ENCODE results near the gene NKX1-1. TPM values are rescaled to one million over a fixed set of nuclear protein-coding genes. Genes with fewer than 3 reads are reported as not detected.

The NKX1-1 gene
- total and polyA plus RNA-seq, 2 experiments from 2014 or later, result not detected

DNA sequence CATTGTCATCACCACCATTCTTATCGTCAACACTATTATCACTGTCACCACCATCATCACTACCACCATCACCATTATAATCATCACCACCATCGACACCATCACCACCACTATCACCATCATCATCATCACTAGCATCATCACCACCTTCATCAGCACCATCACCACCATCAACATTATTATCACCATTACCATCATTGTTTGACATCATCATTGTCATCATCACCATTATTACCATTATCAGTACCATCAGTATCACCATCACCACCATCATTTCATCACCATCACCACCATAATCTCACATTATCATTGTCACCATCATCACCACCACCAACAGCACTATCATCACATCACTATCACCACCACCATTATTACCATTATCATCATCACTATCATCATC is 47.5 kb upstream of the NKX1-1 start:
- ATAC-seq (no peak), DNase-seq (ENCODE audit: low spot score) (no peak)
- Mint-ChIP-seq H3K27ac (no peak overlapping the region), H3K36me3 (ENCODE audit: low read depth) (peaks cover 16% of the 10 kb centered on the region), H3K4me1 (peaks cover 9% of the 10 kb centered on the region), H3K27me3 (ENCODE audit: insufficient read depth, low read depth, poor library complexity) (peaks cover 5% of the 10 kb centered on the region), H3K4me3 (no peak overlapping the region), H3K9me3 (peaks cover 30% of the 10 kb centered on the region)
- Histone ChIP-seq H3K27me3 (ENCODE audit: insufficient read depth) (no peaks in the 10 kb centered on the region), H3F3A (replicated peaks; ENCODE audit: low read depth) (no peaks in the 10 kb centered on the region), H3K36me3 (ENCODE audit: insufficient read depth) (no peaks in the 10 kb centered on the region), H3K79me2 (replicated peaks; ENCODE audit: insufficient read depth) (no peaks in the 10 kb centered on the region), H3K4me1 (ENCODE audit: insufficient read depth) (peaks cover 13% of the 10 kb centered on the region; the same call in 1 of the 2 replicates), H4K20me1 (replicated peaks; ENCODE audit: insufficient read depth) (no peaks in the 10 kb centered on the region), H3K27ac (ENCODE audit: low read depth) (no peak overlapping the region), H3K4me2 (no peak overlapping the region), H3K9me2 (ENCODE audit: insufficient read depth) (peaks cover 26% of the 10 kb centered on the region), H2AFZ (no peak overlapping the region), H3K4me3 (no peak overlapping the region)
- TF ChIP-seq ZNF462 (CRISPR knock-in tag; IDR thresholded peaks at IDR 0.05) (no peak), ZNF114 (CRISPR knock-in tag; IDR thresholded peaks at IDR 0.05) (no peak), ZNF331 (CRISPR knock-in tag; IDR thresholded peaks at IDR 0.05; ENCODE audit: low read depth) (no peak), CTCF (conservative IDR thresholded peaks at IDR 0.05; ENCODE audit: low read depth in 2 of 2) (no peak), POLR2AphosphoS5 (IDR thresholded peaks at IDR 0.05; ENCODE audit: low read depth) (no peak), CREB1 (CRISPR knock-in tag; IDR thresholded peaks at IDR 0.05; ENCODE audit: low read depth) (no peak), STAT1 (IDR thresholded peaks at IDR 0.05; ENCODE audit: unreplicated experiment) (no peak), ETS1 (IDR thresholded peaks at IDR 0.05) (no peak), NANOG (IDR thresholded peaks at IDR 0.05; ENCODE audit: borderline replicate concordance) (no peak), EZH2 (IDR thresholded peaks at IDR 0.05; ENCODE audit: low read depth, unreplicated experiment) (no peak), EZH2phosphoT487 (IDR thresholded peaks at IDR 0.05; ENCODE audit: unreplicated experiment) (no peak)
- TF ChIP-seq, protein P1, sequence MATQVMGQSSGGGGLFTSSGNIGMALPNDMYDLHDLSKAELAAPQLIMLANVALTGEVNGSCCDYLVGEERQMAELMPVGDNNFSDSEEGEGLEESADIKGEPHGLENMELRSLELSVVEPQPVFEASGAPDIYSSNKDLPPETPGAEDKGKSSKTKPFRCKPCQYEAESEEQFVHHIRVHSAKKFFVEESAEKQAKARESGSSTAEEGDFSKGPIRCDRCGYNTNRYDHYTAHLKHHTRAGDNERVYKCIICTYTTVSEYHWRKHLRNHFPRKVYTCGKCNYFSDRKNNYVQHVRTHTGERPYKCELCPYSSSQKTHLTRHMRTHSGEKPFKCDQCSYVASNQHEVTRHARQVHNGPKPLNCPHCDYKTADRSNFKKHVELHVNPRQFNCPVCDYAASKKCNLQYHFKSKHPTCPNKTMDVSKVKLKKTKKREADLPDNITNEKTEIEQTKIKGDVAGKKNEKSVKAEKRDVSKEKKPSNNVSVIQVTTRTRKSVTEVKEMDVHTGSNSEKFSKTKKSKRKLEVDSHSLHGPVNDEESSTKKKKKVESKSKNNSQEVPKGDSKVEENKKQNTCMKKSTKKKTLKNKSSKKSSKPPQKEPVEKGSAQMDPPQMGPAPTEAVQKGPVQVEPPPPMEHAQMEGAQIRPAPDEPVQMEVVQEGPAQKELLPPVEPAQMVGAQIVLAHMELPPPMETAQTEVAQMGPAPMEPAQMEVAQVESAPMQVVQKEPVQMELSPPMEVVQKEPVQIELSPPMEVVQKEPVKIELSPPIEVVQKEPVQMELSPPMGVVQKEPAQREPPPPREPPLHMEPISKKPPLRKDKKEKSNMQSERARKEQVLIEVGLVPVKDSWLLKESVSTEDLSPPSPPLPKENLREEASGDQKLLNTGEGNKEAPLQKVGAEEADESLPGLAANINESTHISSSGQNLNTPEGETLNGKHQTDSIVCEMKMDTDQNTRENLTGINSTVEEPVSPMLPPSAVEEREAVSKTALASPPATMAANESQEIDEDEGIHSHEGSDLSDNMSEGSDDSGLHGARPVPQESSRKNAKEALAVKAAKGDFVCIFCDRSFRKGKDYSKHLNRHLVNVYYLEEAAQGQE (IDR thresholded peaks at IDR 0.05; ENCODE audit: unreplicated experiment), result no peak
